DOHH2 (cell line): ENCODE measurements around the gene COL23A1.

Experiments used
- CTCF ChIP-seq: fragments of 200-600 bp; sonication (generic); IDR thresholded peaks from one replicate; pipeline ENCODE4 v1.5.1; 2014; ENCODE audit warnings: antibody characterized with exemption, mild to moderate bottlenecking, low read depth, low read length; ENCODE audit not compliant: poor library complexity, severe bottlenecking
- EZH2phosphoT487 ChIP-seq: fragments of 200-600 bp; sonication (generic); IDR thresholded peaks from 2 replicates; pipeline ENCODE4 v1.6.1; 2017; ENCODE audit warnings: borderline replicate concordance, mild to moderate bottlenecking, antibody characterized with exemption, low read length, moderate library complexity, mixed read lengths

- TF ChIP-seq CTCF (no peak), EZH2phosphoT487 (no peak)
Observed at GRCh38 chr5:178380541-178381074, 209.6 kb downstream of the COL23A1 start.
